Hippocampal formation (tissue), 2 donors: ENCODE results near the gene TMEM144.

Experiments
- DNase-seq, 2 donors: peaks; one replicate each; lab custom pipeline; 2025; lab: John Stamatoyannopoulos, UW

Gene TMEM144

GRCh38 chr4:158297866-158298265 is 87.6 kb downstream of the TMEM144 start:
- DNase-seq, result no peak

GRCh38 chr4:158299459-158300007 is 89.2 kb downstream of the TMEM144 start:
- DNase-seq, result no peak

GRCh38 chr4:158300012-158300411 is 89.7 kb downstream of the TMEM144 start:
- DNase-seq, result no peak

DNA sequence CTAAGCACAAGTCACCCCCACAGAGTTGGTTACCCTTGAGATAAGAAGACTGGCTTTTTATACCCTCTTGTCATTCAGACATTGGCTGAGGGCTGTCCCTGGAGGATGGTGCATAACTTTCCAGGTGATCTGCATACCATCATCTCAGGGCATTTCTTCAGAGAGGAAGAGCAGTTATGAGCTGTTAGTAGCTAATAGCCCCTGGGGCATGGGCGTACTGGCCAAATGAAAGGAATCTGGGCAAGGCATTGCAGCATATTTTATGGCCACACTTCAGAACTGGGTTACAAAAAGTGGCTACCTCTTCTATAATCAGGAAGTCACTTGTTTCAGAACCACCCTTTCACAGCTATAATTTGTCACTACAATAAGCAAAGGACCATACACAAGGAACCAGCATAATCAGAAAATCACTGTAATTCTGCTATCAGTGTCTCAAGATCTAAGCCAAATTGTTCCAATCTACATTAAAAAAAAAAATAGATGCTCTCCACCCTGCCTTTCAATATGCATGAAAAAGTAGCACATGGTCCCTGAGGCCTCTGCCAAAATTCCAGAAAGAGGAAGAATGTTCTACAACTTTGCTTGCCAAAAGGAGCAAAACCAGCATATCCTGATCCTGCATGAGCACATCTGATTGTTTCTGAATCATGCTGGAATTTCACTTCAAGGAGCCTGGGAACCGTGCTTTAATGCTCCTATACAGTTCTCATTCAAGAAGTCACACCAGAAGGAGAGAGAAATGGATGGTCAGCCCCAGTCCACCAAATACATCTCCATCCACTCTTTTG is 92.0 kb downstream of the TMEM144 start:
- DNase-seq, result no peak

GRCh38 chr4:158304694-158305093 is 94.4 kb downstream of the TMEM144 start:
- no peak for DNase-seq
